Bronchial epithelial cell (primary cell): ENCODE measurements around the gene ZNF638. TPM values are rescaled to one million over a fixed set of nuclear protein-coding genes. Genes with fewer than 3 reads are reported as not detected.

Experiments used
- DNase-seq: peaks from one replicate; pipeline ENCODE4 v3.0.0-alpha.2; 2010; ENCODE audit warnings: low read depth
- FAIRE-seq: peaks from 2 replicates; lab custom pipeline; 2011; peaks lifted over from hg19 to GRCh38; lab: Jason Lieb, UNC
- H3K27me3 ChIP-seq: 2 replicates; pipeline ENCODE4 v1.5.1; 2011; ENCODE audit warnings: low read length; ENCODE audit not compliant: control insufficient read depth, insufficient read depth
- H3K36me3 ChIP-seq: 2 replicates; pipeline ENCODE4 v1.5.1; 2011; ENCODE audit warnings: low read length; ENCODE audit not compliant: control insufficient read depth, insufficient read depth
- H3K4me3 ChIP-seq: 2 replicates; pipeline ENCODE4 v1.5.1; 2011; ENCODE audit warnings: mild to moderate bottlenecking, low read depth, low read length, control low read depth
- CTCF ChIP-seq: IDR thresholded peaks from 2 replicates; pipeline ENCODE4 v1.5.1; 2011; ENCODE audit warnings: mild to moderate bottlenecking, moderate library complexity, low read length, control low read depth, inconsistent platforms; ENCODE audit not compliant: insufficient read depth, severe bottlenecking
- total RNA-seq: library from RNA; depleted of rRNA; stranded (reverse); fragments of >200 nt; gene quantifications from 2 replicates; pipeline ENCODE4 v1.2.1, GENCODE V29; 2014

ZNF638 gene
- total RNA-seq, 1 donor from 2014 or later, result 86.9 TPM

- FAIRE-seq (no peak), DNase-seq (no peak)
- Histone ChIP-seq H3K4me3 (no peak overlapping the region), H3K27me3 (no peaks in the 10 kb centered on the region), H3K36me3 (peaks cover 13% of the 10 kb centered on the region)
- TF ChIP-seq CTCF, result no peak
Measured at GRCh38 chr2:71361631-71362030, 30.0 kb downstream of the ZNF638 start.

GRCh38 chr2:71362447-71362846 lies 30.9 kb downstream of the ZNF638 start:
- Histone ChIP-seq H3K4me3 (no peak overlapping the region), H3K36me3 (peaks cover 13% of the 10 kb centered on the region), H3K27me3 (no peaks in the 10 kb centered on the region)
- FAIRE-seq, result no peak
- TF ChIP-seq CTCF, result no peak
- no peak for DNase-seq

DNA sequence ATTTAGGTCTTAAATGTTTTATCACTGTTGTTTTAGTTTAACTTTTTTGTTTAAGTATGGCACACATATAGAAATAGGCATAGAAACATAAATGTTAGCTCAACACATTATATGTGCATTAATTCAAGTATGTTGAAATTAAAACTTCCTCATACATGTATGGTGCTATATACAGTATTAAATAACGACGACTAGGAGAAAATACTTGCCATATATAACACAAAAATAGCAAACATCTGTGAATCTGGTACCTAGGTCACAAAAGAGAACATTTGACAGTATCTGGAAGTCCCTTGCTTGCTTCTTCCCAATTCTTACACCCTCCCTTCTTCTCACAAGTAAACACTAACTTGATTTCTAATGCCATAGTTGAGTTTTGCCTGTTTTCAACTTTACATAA lies 38.4 kb downstream of the ZNF638 start:
- no peak for TF ChIP-seq CTCF
- DNase-seq (no peak), FAIRE-seq (no peak)
- Histone ChIP-seq H3K36me3 (peaks cover 7% of the 10 kb centered on the region), H3K27me3 (no peaks in the 10 kb centered on the region), H3K4me3 (no peak overlapping the region)

DNA sequence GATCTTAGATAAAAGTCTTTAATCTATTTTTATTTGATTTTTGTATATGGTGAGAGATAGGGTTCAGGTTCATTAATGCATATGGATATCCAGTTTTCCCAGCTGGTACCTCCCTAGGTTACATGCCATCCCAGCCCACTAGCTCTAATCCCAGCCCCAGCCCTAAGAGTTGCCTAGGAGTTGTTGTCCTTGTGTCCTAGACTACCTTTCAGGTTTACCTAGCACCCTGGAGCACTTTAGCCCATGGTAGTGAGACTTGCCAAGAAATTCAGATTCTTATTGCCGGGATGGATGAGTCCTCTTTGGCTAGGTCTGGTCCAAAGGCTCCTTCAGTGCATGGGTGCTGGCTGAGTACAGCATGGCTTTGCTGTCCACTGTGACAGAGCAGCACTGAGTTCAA lies 40.5 kb downstream of the ZNF638 start:
- Histone ChIP-seq H3K4me3 (no peak overlapping the region), H3K36me3 (peaks cover 8% of the 10 kb centered on the region), H3K27me3 (no peaks in the 10 kb centered on the region)
- FAIRE-seq, result no peak
- no peak for TF ChIP-seq CTCF
- no peak for DNase-seq

- H3K4me3 ChIP-seq, result no peak overlapping the region
- FAIRE-seq (no peak), DNase-seq (peak; percentile 58)
- peaks cover 5% of the 10 kb centered on the region for H3K36me3 ChIP-seq
- TF ChIP-seq CTCF, result no peak
- H3K27me3 ChIP-seq, result no peaks in the 10 kb centered on the region
Measured at GRCh38 chr2:71379086-71379485, 47.5 kb downstream of the ZNF638 start.

DNA sequence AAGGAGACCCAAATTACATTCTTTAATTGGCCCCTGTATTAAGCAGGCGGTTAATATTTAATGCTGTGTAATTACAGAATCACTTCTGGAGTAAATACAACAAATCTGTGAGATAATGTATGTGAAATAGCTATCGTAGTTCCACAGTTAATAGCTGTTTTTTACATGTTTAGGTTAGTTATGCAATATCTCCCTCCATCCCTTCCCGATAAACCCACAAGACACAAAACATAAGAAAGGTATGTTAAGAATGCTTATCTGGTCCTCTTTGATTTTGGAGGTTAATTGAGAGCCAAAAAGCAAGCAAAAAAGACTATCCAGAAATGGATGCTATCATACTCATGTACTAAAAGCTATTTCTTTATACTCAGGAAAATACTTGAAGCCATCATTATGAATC lies 49.1 kb downstream of the ZNF638 start:
- no peak for TF ChIP-seq CTCF
- H3K36me3 ChIP-seq, result no peaks in the 10 kb centered on the region
- no peaks in the 10 kb centered on the region for H3K27me3 ChIP-seq
- FAIRE-seq (no peak), DNase-seq (no peak)
- no peak overlapping the region for H3K4me3 ChIP-seq
